Activated naive CD4-positive, alpha-beta T cell treated with anti-CD3 and anti-CD28 coated beads, Interleukin-2, amount 50 U/mL, for 16 hours (primary cell): ENCODE data around the gene METTL9.
"Not testable (repeated sequence)": the region's sequence is repeated elsewhere in the genome, so short reads cannot be mapped to it uniquely, and the experiment has no call there.

ENCODE experiments used
- DNase-seq: peaks from one replicate; pipeline ENCODE4 v3.0.0-alpha.2; 2020

Gene METTL9

GRCh38 chr16:21667575-21667974, 68.2 kb downstream of the METTL9 start:
- no peak for DNase-seq

- no peak for DNase-seq
These were observed 74.1 kb downstream of the METTL9 start for GRCh38 chr16:21673469-21673868.

GRCh38 chr16:21674456-21674855, 75.1 kb downstream of the METTL9 start:
- not testable (repeated sequence) for DNase-seq

GRCh38 chr16:21680714-21681113, 81.3 kb downstream of the METTL9 start:
- not testable (repeated sequence) for DNase-seq

GRCh38 chr16:21683184-21683583, 83.8 kb downstream of the METTL9 start:
- no peak for DNase-seq

GRCh38 chr16:21684199-21684598, 84.8 kb downstream of the METTL9 start:
- DNase-seq: peak; percentile 33

- no peak for DNase-seq
These were observed 85.7 kb downstream of the METTL9 start for GRCh38 chr16:21685034-21685455.

GRCh38 chr16:21689107-21689506, 89.7 kb downstream of the METTL9 start:
- DNase-seq: no peak

- not testable (repeated sequence) for DNase-seq
These were observed 91.6 kb downstream of the METTL9 start for GRCh38 chr16:21690967-21691366.

- DNase-seq: no peak
These were observed 95.2 kb downstream of the METTL9 start for GRCh38 chr16:21694609-21695008.

GRCh38 chr16:21697032-21697431, 97.7 kb downstream of the METTL9 start:
- no peak for DNase-seq

GRCh38 chr16:21698169-21699032, 99.0 kb downstream of the METTL9 start:
- no peak for DNase-seq

- DNase-seq: no peak
These were observed 101.9 kb downstream of the METTL9 start for GRCh38 chr16:21701271-21701670.

- DNase-seq: no peak
These were observed 102.9 kb downstream of the METTL9 start for GRCh38 chr16:21702276-21702675.

- no peak for DNase-seq
These were observed 103.8 kb downstream of the METTL9 start for GRCh38 chr16:21703156-21703555.

GRCh38 chr16:21703589-21704174, 104.3 kb downstream of the METTL9 start:
- DNase-seq: no peak

GRCh38 chr16:21704266-21704665, 104.9 kb downstream of the METTL9 start:
- DNase-seq: no peak

- DNase-seq: no peak
These were observed 105.4 kb downstream of the METTL9 start for GRCh38 chr16:21704733-21705132.
